Heart left ventricle (tissue), 16 donors: Measurements from ENCODE around the gene SPOCK2. TPM values are rescaled to one million over a fixed set of nuclear protein-coding genes. Genes with fewer than 3 reads are reported as not detected.

Experiments used
- ATAC-seq, 4 donors: fragments of 200-7000 bp; cut with Tn5 transposase; one replicate each; pipeline ENCODE4 v1.9.1; 2020 to 2022; ENCODE audit warnings: moderate library complexity in 4 of 4, mild to moderate bottlenecking in 3 of 4, moderate number of reproducible peaks in 1 of 4
- DNase-seq, 5 donors: peaks; one replicate each; pipeline ENCODE4 v3.0.0-alpha.2; 2020
- H3K27ac ChIP-seq, 12 donors: fragments of 200-600 bp; sonication (generic) in 4 of 12; one replicate each; pipeline versions ENCODE4 v1.5.0 to v1.8.0; 2016 to 2022; ENCODE audit warnings: mild to moderate bottlenecking in 2 of 12
- H3K27me3 ChIP-seq, 9 donors: fragments of 200-600 bp; sonication (generic) in 2 of 9; one replicate each; pipeline versions ENCODE4 v1.5.1 to v1.8.0; 2016 to 2022; ENCODE audit warnings: mild to moderate bottlenecking in 3 of 9
- H3K36me3 ChIP-seq, 9 donors: fragments of 200-600 bp; sonication (generic) in 2 of 9; one replicate each; pipeline versions ENCODE4 v1.5.0 to v1.8.0; 2018 to 2022; ENCODE audit warnings: mild to moderate bottlenecking in 2 of 9
- H3K4me1 ChIP-seq, 12 donors: fragments of 200-600 bp; sonication (generic) in 4 of 12; one replicate each; pipeline versions ENCODE4 v1.5.0 to v1.8.0; 2016 to 2022; ENCODE audit warnings: mild to moderate bottlenecking in 3 of 12
- H3K4me3 ChIP-seq, 12 donors: fragments of 200-600 bp; sonication (generic) in 4 of 12; one replicate each; pipeline versions ENCODE4 v1.5.0 to v1.8.0; 2017 to 2022; ENCODE audit warnings: mild to moderate bottlenecking in 9 of 12, moderate library complexity in 4 of 12
- H3K9me3 ChIP-seq, 12 donors: fragments of 200-600 bp; sonication (generic) in 4 of 12; one replicate each; pipeline versions ENCODE4 v1.5.0 to v1.8.0; 2016 to 2022; ENCODE audit warnings: mild to moderate bottlenecking in 1 of 12
- POLR2A ChIP-seq, 2 donors: fragments of 450-650 bp; IDR thresholded peaks; one replicate each; pipeline ENCODE4 v1.6.1; 2017; ENCODE audit warnings: antibody characterized with exemption in 2 of 2, mild to moderate bottlenecking in 2 of 2, moderate library complexity in 2 of 2
- WGBS, 4 donors: extraction: QIAGEN DNeasy Blood & Tissue Kit in 2 of 4; methylation state at CpG; one replicate each; pipeline versions ENCODE4 v1.1.5 to v1.1.7; 2013 to 2018; 5-methylcytosine and 5-hydroxymethylcytosine counted together
- intact Hi-C, 10 donors: fragments of 100-400 bp; cut with DNase I; formaldehyde crosslinking; loops; one replicate each; pipeline versions ENCODE4 v1.11.1 to v1.14.2; 2022
- polyA plus RNA-seq, 2 donors: library from polyadenylated mRNA; stranded (reverse); fragments of 200-250 nt; gene quantifications; one replicate each; pipeline ENCODE4 v1.2.3, GENCODE V29; 2013
- total RNA-seq, 9 donors: library from RNA; depleted of rRNA in 2 of 9; stranded (reverse); fragments of >200 nt in 2 of 9; fragmentation: NEBNext Ultra II Directional in 3 of 9; extraction: Animal tissue kit (Norgen Biotek cat#: 25700) in 3 of 9; gene quantifications; one replicate each; pipeline versions ENCODE4 v1.1.0 to v1.2.4, GENCODE V29; 2016 to 2023
- TF ChIP-seq, protein P1 (sequence below), 12 donors: fragments of 200-600 bp; sonication (generic) in 4 of 12; IDR thresholded peaks; one replicate each; pipeline versions ENCODE4 v1.5.0 to v1.8.0; 2018 to 2022; ENCODE audit warnings: antibody characterized with exemption in 12 of 12, mild to moderate bottlenecking in 5 of 12
- donor health status: ischemic (EF 13 %, LVEDD 7.1; RV severe dilation, severe dysfunction).
- donor health status: healthy with polysubstance abuse.
- donor health status: DM: no; HTN: yes; CAD: no.
- donor health status: DM: no; HTN: no; CAD: no.
- donor health status: ischemic (EF 25% LVEDD 6.9; RV normal size, moderate dysfunction).
- donor health status: ischemic (EF 25% LVEDD 5.7; RV mildly dilated, moderate dysfunction).
- donor health status: healthy.
- donor health status: DM: yes; HTN: yes; CAD: no.
- donor health status: ischemic (EF 35%, LVEDD 5.7; RV mildly dilated, moderate dysfunction).
- donor health status: nonischemic (EF 11% LVEDD 7.7; RV severe dilation, severe dysfunction).
- donor health status: DM: yes; HTN: yes; CAD: no.
- donor health status: PGD.
- donor health status: ischemic (EF 29% LVEDD 5.4; RV normal size, mild dysfunction).
- donor health status: nonischemic (EF 23%, LVEDD 6.1; RV moderate dilation, normal function).

The SPOCK2 gene
- total and polyA plus RNA-seq, 11 donors = 4.4 to 16.6 (median 8.0) TPM

DNA sequence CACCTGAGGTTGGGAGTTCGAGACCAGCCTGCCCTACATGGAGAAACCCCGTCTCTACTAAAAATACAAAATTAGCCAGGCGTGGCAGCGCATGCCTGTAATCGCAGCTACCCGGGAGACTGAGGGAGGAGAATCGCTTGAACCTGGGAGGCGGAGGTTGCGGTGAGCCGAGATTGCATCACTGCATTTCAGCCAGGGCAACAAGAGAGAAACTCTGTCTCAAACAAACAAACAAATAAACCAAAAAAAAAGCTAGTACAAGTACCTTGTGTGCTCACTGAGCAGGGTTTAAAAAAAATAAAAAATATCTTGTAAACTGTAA lies 11.2 kb upstream of the SPOCK2 start:
- Histone ChIP-seq H3K4me3 (no peak overlapping the region), H3K36me3 (peaks cover 0 to 63% (median 34%) of the 10 kb centered on the region in 9 donors), H3K27me3 (no peaks in the 10 kb centered on the region), H3K9me3 (no peaks in the 10 kb centered on the region), H3K4me1 (peaks cover 0 to 23% (median 11%) of the 10 kb centered on the region in 12 donors), H3K27ac (no peak overlapping the region)
- no peak for ATAC-seq
- no peak for DNase-seq
- intact Hi-C loops = no loop called here
- 97 to 98% (median 97%) methylated on average over 10 of the region's 10 CpGs for WGBS, 4 donors
- TF ChIP-seq, protein P1, sequence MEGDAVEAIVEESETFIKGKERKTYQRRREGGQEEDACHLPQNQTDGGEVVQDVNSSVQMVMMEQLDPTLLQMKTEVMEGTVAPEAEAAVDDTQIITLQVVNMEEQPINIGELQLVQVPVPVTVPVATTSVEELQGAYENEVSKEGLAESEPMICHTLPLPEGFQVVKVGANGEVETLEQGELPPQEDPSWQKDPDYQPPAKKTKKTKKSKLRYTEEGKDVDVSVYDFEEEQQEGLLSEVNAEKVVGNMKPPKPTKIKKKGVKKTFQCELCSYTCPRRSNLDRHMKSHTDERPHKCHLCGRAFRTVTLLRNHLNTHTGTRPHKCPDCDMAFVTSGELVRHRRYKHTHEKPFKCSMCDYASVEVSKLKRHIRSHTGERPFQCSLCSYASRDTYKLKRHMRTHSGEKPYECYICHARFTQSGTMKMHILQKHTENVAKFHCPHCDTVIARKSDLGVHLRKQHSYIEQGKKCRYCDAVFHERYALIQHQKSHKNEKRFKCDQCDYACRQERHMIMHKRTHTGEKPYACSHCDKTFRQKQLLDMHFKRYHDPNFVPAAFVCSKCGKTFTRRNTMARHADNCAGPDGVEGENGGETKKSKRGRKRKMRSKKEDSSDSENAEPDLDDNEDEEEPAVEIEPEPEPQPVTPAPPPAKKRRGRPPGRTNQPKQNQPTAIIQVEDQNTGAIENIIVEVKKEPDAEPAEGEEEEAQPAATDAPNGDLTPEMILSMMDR (IDR thresholded peaks at IDR 0.05) = no peak
- TF ChIP-seq POLR2A (IDR thresholded peaks at IDR 0.05) = no peak

DNA sequence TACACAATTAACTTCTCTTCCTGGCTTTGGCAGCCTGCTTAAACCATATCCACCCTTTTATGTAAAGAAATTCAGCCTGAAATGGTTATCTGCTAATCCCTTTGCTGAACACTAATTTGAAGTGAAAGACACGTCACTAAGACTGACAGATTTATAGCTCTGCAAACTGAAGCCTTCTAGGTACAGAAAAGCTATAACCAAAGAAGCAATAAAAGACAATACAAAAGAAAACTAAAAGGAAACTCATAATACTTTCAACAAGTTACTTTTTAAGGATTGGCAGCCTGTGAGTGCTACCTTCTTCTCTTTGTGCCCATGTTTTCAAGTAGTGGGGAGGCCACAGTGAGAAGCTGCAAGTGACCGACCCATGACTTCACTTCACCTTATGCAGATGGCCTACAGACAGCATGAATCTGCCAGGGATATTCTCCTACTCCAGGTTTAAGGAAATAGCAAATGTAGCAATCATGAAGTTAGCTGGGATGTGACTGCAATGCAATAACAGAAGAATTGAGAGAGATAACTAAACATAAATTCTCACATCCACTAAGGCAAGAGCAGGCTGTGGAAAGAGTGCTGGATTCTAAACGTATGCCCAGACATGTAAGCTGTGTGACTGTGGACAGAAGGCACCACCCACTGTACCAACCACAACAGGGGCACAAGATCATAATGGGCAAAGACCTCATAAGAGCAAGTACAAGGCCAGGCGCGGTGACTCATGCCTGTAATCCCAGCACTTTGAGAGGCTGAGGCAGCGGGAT lies 10.7 kb upstream of the SPOCK2 start:
- peaks cover 0 to 23% (median 10%) of the 10 kb centered on the region in 12 donors for H3K4me1 ChIP-seq
- no peaks in the 10 kb centered on the region for H3K9me3 ChIP-seq
- no peak for DNase-seq
- ATAC-seq = no peak
- H3K36me3 ChIP-seq = peaks cover 0 to 67% (median 34%) of the 10 kb centered on the region in 9 donors
- no peaks in the 10 kb centered on the region for H3K27me3 ChIP-seq
- intact Hi-C loops = no loop called here
- H3K27ac ChIP-seq = peak overlapping the region in 3 of 12 donors; percentile 10 to 36 (median 13)
- TF ChIP-seq POLR2A (IDR thresholded peaks at IDR 0.05) = no peak
- TF ChIP-seq, protein P1 (IDR thresholded peaks at IDR 0.05) = no peak
- H3K4me3 ChIP-seq = no peak overlapping the region
- 91 to 95% (median 94%) methylated on average over 6 of the region's 6 CpGs for WGBS, 4 donors

DNA sequence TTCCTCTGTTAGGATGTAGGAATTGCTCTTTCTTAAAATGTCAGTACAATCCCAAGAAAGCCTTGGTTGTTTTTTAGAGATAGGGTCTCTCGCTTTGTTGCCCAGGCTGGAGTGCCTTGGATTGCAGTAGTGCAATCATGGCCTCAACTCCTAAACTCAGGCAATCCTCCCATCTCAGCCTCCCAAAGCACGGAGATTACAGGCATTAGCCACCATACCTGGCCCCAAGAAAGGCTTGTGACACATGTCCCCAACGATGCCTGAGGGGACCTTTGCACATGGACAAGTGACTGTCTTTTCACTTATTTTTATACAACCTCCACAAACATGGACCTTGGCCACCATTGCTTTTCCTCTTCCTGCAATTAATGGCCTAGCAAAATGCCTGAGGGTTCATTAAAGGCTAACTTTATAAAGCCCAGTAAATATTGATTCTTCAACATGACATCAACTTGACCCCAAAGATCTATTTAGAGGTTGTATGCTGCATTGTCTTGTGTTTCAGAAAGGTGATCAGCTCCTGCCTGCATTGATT lies 10.0 kb upstream of the SPOCK2 start:
- H3K9me3 ChIP-seq = no peaks in the 10 kb centered on the region
- ATAC-seq = peak in 2 of 4 donors; percentile 3 to 13
- DNase-seq = no peak
- H3K27ac ChIP-seq = peak overlapping the region in 6 of 12 donors; percentile 5 to 47 (median 36)
- H3K4me3 ChIP-seq = no peak overlapping the region
- peaks cover 0 to 23% (median 10%) of the 10 kb centered on the region in 12 donors for H3K4me1 ChIP-seq
- H3K27me3 ChIP-seq = no peaks in the 10 kb centered on the region
- H3K36me3 ChIP-seq = peaks cover 0 to 63% (median 34%) of the 10 kb centered on the region in 9 donors
- intact Hi-C loops = no loop called here
- WGBS, 4 donors = 83 to 87% (median 86%) methylated on average over 3 of the region's 3 CpGs
- TF ChIP-seq, protein P1 (IDR thresholded peaks at IDR 0.05) = no peak
- no peak for TF ChIP-seq POLR2A (IDR thresholded peaks at IDR 0.05)

DNA sequence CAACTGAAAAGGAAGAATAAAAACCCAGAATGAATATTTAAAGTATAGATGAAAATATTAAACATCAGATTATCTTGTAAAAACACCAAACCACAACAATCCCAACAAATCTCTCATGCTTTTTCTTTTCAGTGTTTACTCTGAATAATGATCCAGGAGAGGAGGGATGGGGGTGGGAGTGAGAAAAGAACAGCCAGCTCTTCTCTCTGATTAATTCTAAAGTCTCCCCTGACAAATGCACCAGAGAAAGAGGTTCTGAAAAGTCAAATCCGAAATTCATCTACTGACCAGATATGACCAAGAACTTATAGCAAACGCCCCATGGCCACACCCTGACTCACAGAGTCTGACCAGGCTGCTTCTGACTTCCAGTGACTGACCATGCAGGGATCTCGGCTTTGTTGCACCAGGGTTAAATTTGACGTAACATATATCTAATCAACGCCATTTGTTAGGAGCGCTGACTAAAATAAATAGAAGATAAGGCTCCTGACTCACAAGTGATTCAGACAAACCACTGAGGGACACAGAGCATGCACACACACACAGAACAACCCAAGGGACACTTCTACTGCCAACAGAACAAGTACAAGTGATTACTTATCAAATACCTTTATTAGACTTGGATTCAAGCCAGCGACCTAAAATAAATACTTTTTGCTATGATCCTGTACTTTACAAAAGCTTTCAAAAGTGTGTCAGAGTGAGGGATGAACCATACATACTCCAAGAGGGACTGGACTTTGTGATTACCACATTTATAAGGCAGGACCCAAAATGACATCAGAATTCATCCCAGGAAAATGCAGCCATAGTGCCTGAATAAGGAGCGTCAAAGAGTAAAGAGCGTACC lies 9.3 kb upstream of the SPOCK2 start:
- intact Hi-C loops = no loop called here
- TF ChIP-seq, protein P1 (IDR thresholded peaks at IDR 0.05) = no peak
- no peak for TF ChIP-seq POLR2A (IDR thresholded peaks at IDR 0.05)
- no peaks in the 10 kb centered on the region for H3K9me3 ChIP-seq
- 42 to 49% (median 43%) methylated on average over 9 of the region's 9 CpGs for whole genome bisulfite sequencing, 4 donors
- H3K36me3 ChIP-seq = peaks cover 0 to 57% (median 32%) of the 10 kb centered on the region in 9 donors
- H3K27me3 ChIP-seq = no peaks in the 10 kb centered on the region
- ATAC-seq (peak; percentile 88 to 97 (median 93)), DNase-seq (peak in 1 of 5 donors; percentile 64)
- H3K27ac ChIP-seq = peak overlapping the region in 7 of 12 donors; percentile 12 to 47 (median 36)
- H3K4me3 ChIP-seq = no peak overlapping the region
- peaks cover 0 to 23% (median 10%) of the 10 kb centered on the region in 12 donors for H3K4me1 ChIP-seq
